IMR-90 (cell line): ENCODE data around the gene ZNF77. TPM values are rescaled to one million over a fixed set of nuclear protein-coding genes. Genes with fewer than 3 reads are reported as not detected.

ENCODE experiments used
- ATAC-seq: fragments of 200-7000 bp; cut with Tn5 transposase; 2 replicates; pipeline ENCODE4 v1.9.1; 2020; ENCODE audit warnings: low read depth, mild to moderate bottlenecking, moderate library complexity
- BruUV-seq: library from RNA; stranded (reverse); fragments of 400-500 nt; replicated peaks from 2 replicates; lab custom pipeline; 2021; lab: Mats Ljungman, UMichigan
- CTCF ChIA-PET: fragments of 300-600 bp; formaldehyde crosslinking; extraction: SDS; loops from one replicate; lab custom pipeline; 2021; ENCODE audit warnings: antibody characterized with exemption; lab: Yijun Ruan, JAX
- POLR2A ChIA-PET: fragments of 300-600 bp; sonication (Branson Sonifier 250); formaldehyde crosslinking; loops from one replicate; lab custom pipeline; 2022; ENCODE audit warnings: antibody characterized with exemption; ENCODE audit not compliant: unreplicated experiment; lab: Charles Lee
- DNase-seq: peaks from one replicate; pipeline ENCODE4 v3.0.0; 2013
- H2AFZ ChIP-seq: replicated peaks from 2 replicates; pipeline ENCODE3; 2013; ENCODE audit warnings: low read length, mild to moderate bottlenecking; ENCODE audit not compliant: poor library complexity
- H2AK5ac ChIP-seq: 2 replicates; pipeline ENCODE4 v1.6.1; 2013; ENCODE audit warnings: low read depth, low read length, inconsistent platforms
- H2AK9ac ChIP-seq: replicated peaks from 2 replicates; pipeline ENCODE3; 2013; ENCODE audit warnings: mild to moderate bottlenecking, low read depth, low read length, moderate library complexity; ENCODE audit not compliant: poor library complexity
- H2BK120ac ChIP-seq: 2 replicates; pipeline ENCODE4 v1.6.1; 2013; ENCODE audit warnings: low read depth, low read length, inconsistent platforms
- H2BK15ac ChIP-seq: 3 replicates; pipeline ENCODE4 v1.6.1; 2013; ENCODE audit warnings: low read depth, low read length, inconsistent platforms
- H2BK20ac ChIP-seq: 2 replicates; pipeline ENCODE4 v1.6.1; 2013; ENCODE audit warnings: low read depth, mild to moderate bottlenecking, inconsistent platforms, low read length, moderate library complexity
- H2BK5ac ChIP-seq: 2 replicates; pipeline ENCODE4 v1.6.1; 2013; ENCODE audit warnings: mild to moderate bottlenecking, low read depth, low read length, inconsistent platforms; ENCODE audit not compliant: poor library complexity, severe bottlenecking
- H3K14ac ChIP-seq: replicated peaks from 2 replicates; pipeline ENCODE4 v1.6.1; 2013; ENCODE audit warnings: low read depth, low read length, inconsistent platforms
- H3K18ac ChIP-seq: 2 replicates; pipeline ENCODE4 v1.6.1; 2013; ENCODE audit warnings: low read depth, low read length, control low read depth
- H3K23ac ChIP-seq: 2 replicates; pipeline ENCODE4 v1.6.1; 2013; ENCODE audit warnings: low read depth, low read length, inconsistent platforms
- H3K27ac ChIP-seq: 2 replicates; pipeline ENCODE4 v1.5.1; 2013; ENCODE audit warnings: mild to moderate bottlenecking, control low read depth, low read length; ENCODE audit not compliant: insufficient read depth
- H3K27me3 ChIP-seq: 2 replicates; pipeline ENCODE4 v1.6.1; 2013; ENCODE audit warnings: low read length; ENCODE audit not compliant: control insufficient read depth, insufficient read depth
- H3K36me3 ChIP-seq: 2 replicates; pipeline ENCODE4 v1.6.1; 2013; ENCODE audit warnings: low read length, mixed read lengths; ENCODE audit not compliant: control insufficient read depth, insufficient read depth
- H3K4ac ChIP-seq: 2 replicates; pipeline ENCODE4 v1.6.1; 2013; ENCODE audit warnings: low read depth, low read length, inconsistent platforms
- H3K4me1 ChIP-seq: 2 replicates; pipeline ENCODE4 v1.6.1; 2013; ENCODE audit warnings: low read length, mixed read lengths; ENCODE audit not compliant: control insufficient read depth, insufficient read depth
- H3K4me2 ChIP-seq: 2 replicates; pipeline ENCODE4 v1.6.1; 2013; ENCODE audit warnings: low read depth, mild to moderate bottlenecking, control low read depth, low read length, moderate library complexity
- H3K4me3 ChIP-seq: 2 replicates; pipeline ENCODE4 v1.5.1; 2013; ENCODE audit warnings: low read depth, mild to moderate bottlenecking, control low read depth, low read length, moderate library complexity; ENCODE audit not compliant: insufficient read depth
- H3K56ac ChIP-seq: 2 replicates; pipeline ENCODE4 v1.6.1; 2013; ENCODE audit warnings: low read length, inconsistent platforms; ENCODE audit not compliant: insufficient read depth; ENCODE audit errors: extremely low read depth
- H3K79me1 ChIP-seq, 2 experiments: 2 replicates each; pipeline ENCODE4 v1.6.1; 2013; ENCODE audit warnings: low read length in 2 of 2, inconsistent platforms in 1 of 2, low read depth in 1 of 2
- H3K9ac ChIP-seq: 2 replicates; pipeline ENCODE4 v1.6.1; 2013; ENCODE audit warnings: low read depth, low read length, control low read depth
- H3K9me1 ChIP-seq: 2 replicates; pipeline ENCODE4 v1.6.1; 2013; ENCODE audit warnings: low read length, inconsistent platforms; ENCODE audit not compliant: insufficient read depth
- H3K9me3 ChIP-seq: 2 replicates; pipeline ENCODE4 v1.6.1; 2013; ENCODE audit warnings: low read length; ENCODE audit not compliant: control insufficient read depth, insufficient read depth
- H4K20me1 ChIP-seq: 2 replicates; pipeline ENCODE4 v1.6.1; 2013; ENCODE audit warnings: low read length, inconsistent platforms; ENCODE audit not compliant: insufficient read depth
- H4K5ac ChIP-seq: 2 replicates; pipeline ENCODE4 v1.6.1; 2013; ENCODE audit warnings: mild to moderate bottlenecking, low read depth, low read length, control low read depth
- H4K8ac ChIP-seq, 2 experiments: 2 replicates each; pipeline ENCODE4 v1.6.1; 2013; ENCODE audit warnings: low read depth in 2 of 2, low read length in 2 of 2, control low read depth in 1 of 2, inconsistent platforms in 1 of 2
- H4K91ac ChIP-seq: 2 replicates; pipeline ENCODE4 v1.6.1; 2013; ENCODE audit warnings: low read depth, low read length, inconsistent platforms; ENCODE audit not compliant: insufficient read depth
- MAZ ChIP-seq: IDR thresholded peaks from 2 replicates; pipeline ENCODE4 v1.6.1; 2012; ENCODE audit warnings: low read depth, mild to moderate bottlenecking, low read length, improper control_type of control experiment, moderate library complexity, borderline replicate concordance
- MXI1 ChIP-seq: IDR thresholded peaks from 2 replicates; pipeline ENCODE4 v1.6.1; 2012; ENCODE audit warnings: low read depth, mild to moderate bottlenecking, low read length, moderate library complexity, borderline replicate concordance
- RCOR1 ChIP-seq: IDR thresholded peaks from 2 replicates; pipeline ENCODE4 v1.6.1; 2012; ENCODE audit warnings: mild to moderate bottlenecking, low read length, improper control_type of control experiment; ENCODE audit not compliant: insufficient replicate concordance
- USF2 ChIP-seq: fragments of 150-350 bp; IDR thresholded peaks from 2 replicates; pipeline ENCODE4 v1.6.1; 2017; ENCODE audit warnings: mild to moderate bottlenecking, antibody characterized with exemption, low read length, low read depth
- WGBS, 2 experiments: methylation state at CpG; one replicate each; pipeline versions ENCODE4 v1.1.5 to v1.1.7; 2013; ENCODE audit warnings: missing lambda C conversion rate in 2 of 2; ENCODE audit not compliant: insufficient read length in 1 of 2; ENCODE audit errors: extremely low coverage in 2 of 2; 5-methylcytosine and 5-hydroxymethylcytosine counted together
- dilution Hi-C: fragments of 300-500 bp; cut with HindIII; formaldehyde crosslinking; loops from one replicate; pipeline ENCODE4 v1.14.3; 2018; ENCODE audit warnings: low sequenced_read_pairs; ENCODE audit not compliant: unreplicated experiment
- in situ Hi-C: fragments of 300-500 bp; cut with MboI; formaldehyde crosslinking; loops from 3 replicates; pipeline ENCODE4 v1.14.3; 2019; ENCODE audit warnings: low sequenced_read_pairs, inconsistent platforms, mixed read lengths
- intact Hi-C: fragments of 100-400 bp; cut with micrococcal nuclease; formaldehyde crosslinking; loops from 2 replicates; pipeline ENCODE4 v1.10.0; 2022
- polyA plus RNA-seq, 3 experiments: library from polyadenylated mRNA; depleted of rRNA; stranded (reverse); fragments of >200 nt; gene quantifications; 2 replicates each; pipeline ENCODE4 v1.2.3, GENCODE V29; 2012; ENCODE audit warnings: low replicate concordance in 1 of 3
- total RNA-seq: library from RNA; depleted of rRNA; stranded (reverse); fragments of >200 nt; gene quantifications from 2 replicates; pipeline ENCODE4 v1.2.3, GENCODE V29; 2012

The ZNF77 gene
- total and polyA plus RNA-seq, 2 of the 4 experiments (the other 2 are of a cell fraction) = 3.6 to 6.5 TPM

- no peak for TF ChIP-seq USF2
- no peak for TF ChIP-seq RCOR1
These were observed 5.7 kb upstream of the ZNF77 start (continued) for GRCh38 chr19:2950286-2951124.

- Histone ChIP-seq H3K27me3 (no peaks in the 10 kb centered on the region), H3K14ac (peak overlapping the region; percentile 94), H3K4me3 (peak overlapping the region; percentile 70), H3K23ac (peak overlapping the region; percentile 90), H3K4ac (peak overlapping the region; percentile 87), H3K9ac (peak overlapping the region; percentile 90), H3K56ac (peak overlapping the region; percentile 84), H4K5ac (peak overlapping the region; percentile 51), H2AFZ (peak overlapping the region; percentile 93), H2BK5ac (peak overlapping the region; percentile 89), H2BK120ac (peak overlapping the region; percentile 39; the same call in 1 of the 2 replicates), H2BK20ac (no peak overlapping the region), H4K8ac (peak overlapping the region; percentile 30 to 91), H3K4me1 (0 out of 2 replicates have a peak, but pooled peaks cover 2% of the 10 kb centered on the region), H2AK5ac (peak overlapping the region; percentile 31), H4K20me1 (no peaks in the 10 kb centered on the region), H3K36me3 (no peaks in the 10 kb centered on the region), H2BK15ac (no peak overlapping the region), H4K91ac (peak overlapping the region; percentile 58), H2AK9ac (peak overlapping the region; percentile 98), H3K9me3 (no peaks in the 10 kb centered on the region), H3K4me2 (peak overlapping the region; percentile 78), H3K79me1 (peaks cover 13 to 20% of the 10 kb centered on the region in 2 experiments), H3K27ac (peak overlapping the region; percentile 94), H3K9me1 (peaks cover 7% of the 10 kb centered on the region), H3K18ac (no peak overlapping the region; the same call in 1 of the 2 replicates)
- BruUV-seq = TSS peak; percentile 60
- intact Hi-C loops (no loop called here), in situ Hi-C loops (loop anchor here (5.0 to 25.0 kb wide), 2 partner anchors 152 to 537 kb away; partner anchors contain the start of genes SMIM24 and SMIM44), dilution Hi-C loops (no loop called here)
- WGBS, 2 experiments = 2% methylated on average over 9 of the region's 11 CpGs; no CpG with 5 or more reads in 1 of the 2 experiments
- CTCF ChIA-PET = interaction anchor here (0.5 to 2.1 kb wide), 13 partner anchors 10 to 536 kb away, joined by 3 to 9 read pairs (median 4); partner anchors contain the start of gene ZNF555
- TF ChIP-seq MAZ (no peak), USF2 (no peak), MXI1 (0 out of 2 replicates have a peak, but pooled peaks have one; percentile 7)
- POLR2A ChIA-PET = no interaction called here
- DNase-seq = peak; percentile 50
- ATAC-seq = peak; percentile 1
These were observed 5.1 kb upstream of the ZNF77 start for GRCh38 chr19:2949939-2950285.
